ENCODE measurements around the gene SPTBN1. TPM values are rescaled to one million over a fixed set of nuclear protein-coding genes. Genes with fewer than 3 reads are reported as not detected.

SPTBN1 gene
- total RNA-seq, 4 donors from 2014 or later = 65.0 to 217 (median 85.3) TPM

- Histone ChIP-seq H3K27ac (no peak overlapping the region), H3K9me3 (no peaks in the 10 kb centered on the region), H3K36me3 (no peaks in the 10 kb centered on the region), H3K4me3 (no peak overlapping the region), H3K4me1 (no peaks in the 10 kb centered on the region), H3K27me3 (no peaks in the 10 kb centered on the region)
- no peak for DNase-seq
- WGBS, 2 donors = 75 to 86% methylated on average over 2 of the region's 2 CpGs
- intact Hi-C loops (cut with DNase I) = no loop called here
- TF ChIP-seq POLR2A (IDR thresholded peaks at IDR 0.05) (no peak), CTCF (IDR thresholded peaks at IDR 0.05) (no peak)
These were observed 9.5 kb upstream of the SPTBN1 start for GRCh38 chr2:54446625-54447024.

- peak overlapping the region; percentile 57 to 89 (median 72) for H3K4me3 ChIP-seq
- intact Hi-C loops (cut with DNase I) = no loop called here
These were observed 1.5 kb upstream of the SPTBN1 start for GRCh38 chr2:54454548-54455130.

GRCh38 chr2:54455131-54455562 is 980 bp upstream of the SPTBN1 start:
- Histone ChIP-seq H3K9me3 (no peaks in the 10 kb centered on the region), H3K4me3 (peak overlapping the region; percentile 57 to 89 (median 72)), H3K27me3 (peaks cover 0 to 52% (median 0%) of the 10 kb centered on the region in 4 donors), H3K4me1 (peaks cover 7 to 49% (median 8%) of the 10 kb centered on the region in 3 donors), H3K36me3 (no peaks in the 10 kb centered on the region), H3K27ac (peak overlapping the region; percentile 81 to 93 (median 91))
- no peak for TF ChIP-seq CTCF (IDR thresholded peaks at IDR 0.05)
- TF ChIP-seq POLR2A (IDR thresholded peaks at IDR 0.05) = no peak
- DNase-seq = no peak
- 3 to 11% methylated on average over 16 to 19 of the region's 20 CpGs for WGBS, 2 donors
- intact Hi-C loops (cut with DNase I) = no loop called here

More at GRCh38 chr2:54454548-54455130, 1.5 kb upstream of the SPTBN1 start:
- no peak for DNase-seq
- Histone ChIP-seq H3K27me3 (peaks cover 0 to 48% (median 0%) of the 10 kb centered on the region in 4 donors), H3K27ac (peak overlapping the region; percentile 81 to 93 (median 91)), H3K9me3 (no peaks in the 10 kb centered on the region), H3K4me1 (peaks cover 7 to 49% (median 8%) of the 10 kb centered on the region in 3 donors), H3K36me3 (no peaks in the 10 kb centered on the region)
- no peak for TF ChIP-seq CTCF (IDR thresholded peaks at IDR 0.05)
- no peak for TF ChIP-seq POLR2A (IDR thresholded peaks at IDR 0.05)
- WGBS, 2 donors = 34 to 46% methylated on average over 4 of the region's 4 CpGs

DNA sequence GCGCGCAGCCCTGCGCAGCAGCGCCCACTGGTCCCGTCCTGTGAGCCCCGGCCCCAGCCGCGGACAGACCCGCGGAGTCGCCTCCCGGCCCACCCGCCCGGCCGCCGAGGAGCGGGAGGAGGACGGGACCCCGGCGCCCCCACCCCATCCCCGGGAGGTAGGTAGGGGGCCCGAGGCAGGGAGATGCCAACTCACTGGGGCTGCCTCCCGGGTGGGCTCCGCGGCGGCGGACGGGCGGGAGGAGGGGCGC is 160 bp downstream of the SPTBN1 start:
- no peak for DNase-seq
- intact Hi-C loops (cut with DNase I) = no loop called here
- WGBS, 2 donors = no CpG with 5 or more reads among the region's 30 CpGs

More for the DNA sequence above, 160 bp downstream of the SPTBN1 start:
- H3K27ac ChIP-seq = peak overlapping the region; percentile 81 to 93 (median 91)
- no peaks in the 10 kb centered on the region for H3K9me3 ChIP-seq
- no peaks in the 10 kb centered on the region for H3K36me3 ChIP-seq
- H3K4me3 ChIP-seq = peak overlapping the region; percentile 57 to 89 (median 72)
- H3K27me3 ChIP-seq = peaks cover 0 to 57% (median 0%) of the 10 kb centered on the region in 4 donors
- TF ChIP-seq POLR2A (IDR thresholded peaks at IDR 0.05) = no peak
- no peak for TF ChIP-seq CTCF (IDR thresholded peaks at IDR 0.05)
- peaks cover 7 to 56% (median 8%) of the 10 kb centered on the region in 3 donors for H3K4me1 ChIP-seq
